Measurements from ENCODE around the gene PODNL1. TPM values are rescaled to one million over a fixed set of nuclear protein-coding genes. Genes with fewer than 3 reads are reported as not detected.

PODNL1 gene
- polyA plus RNA-seq, 3 donors, result 1.2 to 1.4 (median 1.3) TPM

- Histone ChIP-seq H2AFZ (ENCODE audit: insufficient read depth, low read depth, low read length, poor library complexity, severe bottlenecking) (peak overlapping the region; percentile 78), H3K4me2 (replicated peaks; ENCODE audit: extremely low read depth, low read length, poor library complexity, severe bottlenecking) (peak overlapping the region; percentile 73), H3K27me3 (ENCODE audit: control insufficient read depth in 2 of 2, insufficient read depth in 2 of 2, low read length in 2 of 2) (no peaks in the 10 kb centered on the region), H3K9ac (ENCODE audit: insufficient read depth, low read length, poor library complexity, severe bottlenecking) (no peak overlapping the region), H3K9me3 (replicated peaks in 1 of 2; ENCODE audit: control insufficient read depth in 1 of 2, insufficient read depth in 1 of 2, low read length in 2 of 2) (no peaks in the 10 kb centered on the region), H3K79me2 (ENCODE audit: insufficient read depth, low read length) (no peaks in the 10 kb centered on the region), H3K27ac (ENCODE audit: low read depth in 1 of 2, low read length in 2 of 2) (peak overlapping the region; percentile 31 to 76), H4K20me1 (ENCODE audit: insufficient read depth, low read length) (no peaks in the 10 kb centered on the region), H3K4me1 (ENCODE audit: control insufficient read depth in 1 of 2, insufficient read depth in 2 of 2, low read length in 2 of 2) (peaks cover 27 to 45% of the 10 kb centered on the region in 2 donors), H3K36me3 (replicated peaks in 1 of 2; ENCODE audit: control insufficient read depth in 1 of 2, insufficient read depth in 2 of 2, low read length in 2 of 2) (peaks cover 25 to 51% of the 10 kb centered on the region in 2 donors), H3K4me3 (replicated peaks in 1 of 3; ENCODE audit: low read depth in 2 of 3, low read length in 3 of 3) (peak overlapping the region in 1 of 3 experiments; percentile 78)
- H3K27me3 Mint-ChIP-seq (ENCODE audit: low read depth in 3 of 3), result peaks cover 0 to 1% (median 0%) of the 10 kb centered on the region in 3 donors
- no peak for TF ChIP-seq CTCF (IDR thresholded peaks at IDR 0.05)
- 85% methylated on average over 7 of the region's 12 CpGs for WGBS (ENCODE audit: insufficient coverage)
- H3K27ac Mint-ChIP-seq, result peak overlapping the region; percentile 80 to 91 (median 84)
- H3K9me3 Mint-ChIP-seq, result no peaks in the 10 kb centered on the region
- peak overlapping the region; percentile 71 to 82 for H3K4me3 Mint-ChIP-seq
- peaks cover 44 to 67% of the 10 kb centered on the region in 2 donors for H3K36me3 Mint-ChIP-seq
- peaks cover 36% of the 10 kb centered on the region for H3K4me1 Mint-ChIP-seq
- DNase-seq, result peak in 1 of 3 donors; percentile 4
- intact Hi-C loops (cut with micrococcal nuclease), result no loop called here
Measured at GRCh38 chr19:13977803-13978202, 39.6 kb upstream of the PODNL1 start.

GRCh38 chr19:13976446-13976845 lies 38.2 kb upstream of the PODNL1 start:
- H3K27me3 ChIP-seq (ENCODE audit: control insufficient read depth in 2 of 2, insufficient read depth in 2 of 2, low read length in 2 of 2), result no peaks in the 10 kb centered on the region
- no peaks in the 10 kb centered on the region for H4K20me1 ChIP-seq (ENCODE audit: insufficient read depth, low read length)
- no peak for TF ChIP-seq CTCF (IDR thresholded peaks at IDR 0.05)
- H3K9me3 ChIP-seq (replicated peaks in 1 of 2; ENCODE audit: control insufficient read depth in 1 of 2, insufficient read depth in 1 of 2, low read length in 2 of 2), result no peaks in the 10 kb centered on the region
- Mint-ChIP-seq H3K4me1 (peaks cover 30% of the 10 kb centered on the region), H3K27me3 (ENCODE audit: low read depth in 3 of 3) (peaks cover 0 to 1% (median 0%) of the 10 kb centered on the region in 3 donors), H3K4me3 (peak overlapping the region in 1 of 2 donors; percentile 37), H3K9me3 (no peaks in the 10 kb centered on the region), H3K36me3 (peaks cover 36 to 67% of the 10 kb centered on the region in 2 donors), H3K27ac (peak overlapping the region in 3 of 7 donors; percentile 11 to 60 (median 23))
- H3K79me2 ChIP-seq (ENCODE audit: insufficient read depth, low read length), result no peaks in the 10 kb centered on the region
- no peak overlapping the region for H3K4me2 ChIP-seq (replicated peaks; ENCODE audit: extremely low read depth, low read length, poor library complexity, severe bottlenecking)
- no peak for DNase-seq
- no peak overlapping the region for H3K4me3 ChIP-seq (replicated peaks in 1 of 3; ENCODE audit: low read depth in 2 of 3, low read length in 3 of 3)
- intact Hi-C loops (cut with micrococcal nuclease), result no loop called here
- peaks cover 29 to 51% of the 10 kb centered on the region in 2 donors for H3K36me3 ChIP-seq (replicated peaks in 1 of 2; ENCODE audit: control insufficient read depth in 1 of 2, insufficient read depth in 2 of 2, low read length in 2 of 2)
- peaks cover 23 to 38% of the 10 kb centered on the region in 2 donors for H3K4me1 ChIP-seq (ENCODE audit: control insufficient read depth in 1 of 2, insufficient read depth in 2 of 2, low read length in 2 of 2)
- WGBS (ENCODE audit: insufficient coverage), result 92% methylated on average over 7 of the region's 12 CpGs
- no peak overlapping the region for H2AFZ ChIP-seq (ENCODE audit: insufficient read depth, low read depth, low read length, poor library complexity, severe bottlenecking)
- no peak overlapping the region for H3K9ac ChIP-seq (ENCODE audit: insufficient read depth, low read length, poor library complexity, severe bottlenecking)
- H3K27ac ChIP-seq (ENCODE audit: low read depth in 1 of 2, low read length in 2 of 2), result no peak overlapping the region
